ENCODE data around the gene CNIH2.
"Not testable (repeated sequence)": the region's sequence is repeated elsewhere in the genome, so short reads cannot be mapped to it uniquely, and the experiment has no call there.

The CNIH2 gene

GRCh38 chr11:66302656-66303055 lies 24.7 kb downstream of the CNIH2 start:
- ChIA-PET POLR2A (interaction anchor here (1.4 kb wide), 1 partner anchor 14 kb away, joined by 8 read pairs; the partner anchor contains the start of gene YIF1A), CTCF (interaction anchor here (3.5 kb wide), 1 partner anchor 9 kb away, joined by 26 read pairs; no protein-coding TSS in a partner anchor)
- TF ChIP-seq TARDBP (IDR thresholded peaks at IDR 0.05) (no peak), CTBP1 (IDR thresholded peaks at IDR 0.05; ENCODE audit: borderline replicate concordance) (no peak), LEF1 (IDR thresholded peaks at IDR 0.05; ENCODE audit: borderline replicate concordance) (no peak), NFRKB (IDR thresholded peaks at IDR 0.05) (no peak)
- DNase-seq (ENCODE audit: extremely low spot score) = no peak

GRCh38 chr11:66309475-66309874 lies 31.5 kb downstream of the CNIH2 start:
- TF ChIP-seq SP1 (IDR thresholded peaks at IDR 0.05) (no peak), ARNT (IDR thresholded peaks at IDR 0.05) (no peak), CTBP1 (IDR thresholded peaks at IDR 0.05; ENCODE audit: borderline replicate concordance) (no peak), HDGF (IDR thresholded peaks at IDR 0.05; ENCODE audit: borderline replicate concordance) (no peak)
- DNase-seq (ENCODE audit: extremely low spot score) = no peak
- POLR2A ChIA-PET = no interaction called here
- CTCF ChIA-PET = interaction anchor here (1.2 kb wide), 1 partner anchor 79 kb away, joined by 3 read pairs; no protein-coding TSS in a partner anchor

- ChIA-PET POLR2A (no interaction called here), CTCF (interaction anchor here (1.2 to 3.0 kb wide), 3 partner anchors 9 to 79 kb away, joined by 3 to 26 read pairs (median 11); no protein-coding TSS in a partner anchor)
- no peak for TF ChIP-seq NFRKB (IDR thresholded peaks at IDR 0.05)
- TF ChIP-seq CTBP1 (IDR thresholded peaks at IDR 0.05; ENCODE audit: borderline replicate concordance) = no peak
- TF ChIP-seq PKNOX1 (IDR thresholded peaks at IDR 0.05) = no peak
- no peak for TF ChIP-seq LEF1 (IDR thresholded peaks at IDR 0.05; ENCODE audit: borderline replicate concordance)
- no peak for TF ChIP-seq SUZ12 (IDR thresholded peaks at IDR 0.05)
- TF ChIP-seq TARDBP (IDR thresholded peaks at IDR 0.05) = no peak
- TF ChIP-seq ZNF384 (IDR thresholded peaks at IDR 0.05) = no peak
- TF ChIP-seq HDGF (IDR thresholded peaks at IDR 0.05; ENCODE audit: borderline replicate concordance) = no peak
- TF ChIP-seq ELF4 (IDR thresholded peaks at IDR 0.05) = no peak
- TF ChIP-seq FOXM1 (IDR thresholded peaks at IDR 0.05; ENCODE audit: borderline replicate concordance) = no peak
- no peak for TF ChIP-seq L3MBTL2 (conservative IDR thresholded peaks at IDR 0.05)
- no peak for TF ChIP-seq BHLHE40 (IDR thresholded peaks at IDR 0.05; ENCODE audit: borderline replicate concordance)
- no peak for TF ChIP-seq SP1 (IDR thresholded peaks at IDR 0.05)
- no peak for TF ChIP-seq FOXK2 (IDR thresholded peaks at IDR 0.05)
- TF ChIP-seq ARNT (IDR thresholded peaks at IDR 0.05) = no peak
- no peak for TF ChIP-seq FOXA1 (IDR thresholded peaks at IDR 0.05)
- DNase-seq (ENCODE audit: extremely low spot score) = no peak
Measured at GRCh38 chr11:66310324-66310723, 32.3 kb downstream of the CNIH2 start.

GRCh38 chr11:66310803-66311440 lies 32.9 kb downstream of the CNIH2 start:
- CTCF ChIA-PET = interaction anchor here (0.5 to 3.9 kb wide), 25 partner anchors 9 to 302 kb away, joined by 3 to 31 read pairs (median 5); partner anchors contain the start of genes PELI3, RIN1, TMEM151A and YIF1A
- POLR2A ChIA-PET = interaction anchor here (0.6 to 3.2 kb wide), 7 partner anchors 16 to 52 kb away, joined by 3 to 36 read pairs (median 3); partner anchors contain the start of genes B4GAT1, BRMS1, TMEM151A and YIF1A
- DNase-seq (ENCODE audit: extremely low spot score) = not testable (repeated sequence)

- CTCF ChIA-PET = interaction anchor here (0.5 to 3.9 kb wide), 24 partner anchors 10 to 301 kb away, joined by 3 to 31 read pairs (median 5); partner anchors contain the start of genes PELI3, RIN1, TMEM151A and YIF1A
- POLR2A ChIA-PET = interaction anchor here (0.6 to 3.2 kb wide), 8 partner anchors 15 to 60 kb away, joined by 3 to 36 read pairs (median 4); partner anchors contain the start of genes B4GAT1, BRMS1, SLC29A2 and TMEM151A
- TF ChIP-seq FOXK2 (IDR thresholded peaks at IDR 0.05) (no peak), BHLHE40 (IDR thresholded peaks at IDR 0.05; ENCODE audit: borderline replicate concordance) (no peak), FOXA1 (IDR thresholded peaks at IDR 0.05) (no peak), SP1 (IDR thresholded peaks at IDR 0.05) (no peak), ELF4 (IDR thresholded peaks at IDR 0.05) (no peak), FOXM1 (IDR thresholded peaks at IDR 0.05; ENCODE audit: borderline replicate concordance) (no peak), L3MBTL2 (conservative IDR thresholded peaks at IDR 0.05) (no peak), CTBP1 (IDR thresholded peaks at IDR 0.05; ENCODE audit: borderline replicate concordance) (no peak), PKNOX1 (IDR thresholded peaks at IDR 0.05) (no peak), HDGF (IDR thresholded peaks at IDR 0.05; ENCODE audit: borderline replicate concordance) (no peak), ARNT (IDR thresholded peaks at IDR 0.05) (no peak), ZNF384 (IDR thresholded peaks at IDR 0.05) (no peak), TARDBP (IDR thresholded peaks at IDR 0.05) (no peak), LEF1 (IDR thresholded peaks at IDR 0.05; ENCODE audit: borderline replicate concordance) (no peak), NFRKB (IDR thresholded peaks at IDR 0.05) (no peak), SUZ12 (IDR thresholded peaks at IDR 0.05) (no peak)
- DNase-seq (ENCODE audit: extremely low spot score) = no peak
Measured at GRCh38 chr11:66311470-66311964, 33.5 kb downstream of the CNIH2 start.

- ChIA-PET POLR2A (interaction anchor here (0.8 to 3.2 kb wide), 9 partner anchors 10 to 59 kb away, joined by 3 to 36 read pairs (median 4); partner anchors contain the start of genes B4GAT1, BRMS1, SLC29A2 and TMEM151A), CTCF (interaction anchor here (0.6 to 3.9 kb wide), 28 partner anchors 10 to 257 kb away, joined by 3 to 31 read pairs (median 5); partner anchors contain the start of genes B4GAT1, PELI3, RIN1 and TMEM151A)
- peak; percentile 94 for DNase-seq (ENCODE audit: extremely low spot score)
- TF ChIP-seq L3MBTL2 (conservative IDR thresholded peaks at IDR 0.05) (peak; percentile 81), NFRKB (IDR thresholded peaks at IDR 0.05) (no peak)
Measured at GRCh38 chr11:66311965-66312548, 34.1 kb downstream of the CNIH2 start.

Data from HEK293T (cell line).